Stimulated activated CD8-positive, alpha-beta memory T cell treated with anti-CD3 and anti-CD28 coated beads, Interleukin-7, amount 100 ng/mL, for 4 hours (primary cell): ENCODE data around the gene RGS7.
"Not testable (repeated sequence)": the region's sequence is repeated elsewhere in the genome, so short reads cannot be mapped to it uniquely, and the experiment has no call there.

Experiments
- DNase-seq, 2 donors: peaks; one replicate each; pipeline ENCODE4 v3.0.0-alpha.2; 2020; ENCODE audit warnings: low read depth in 2 of 2

Gene RGS7

GRCh38 chr1:240786880-240787279, 570.1 kb downstream of the RGS7 start:
- DNase-seq, result no peak

DNA sequence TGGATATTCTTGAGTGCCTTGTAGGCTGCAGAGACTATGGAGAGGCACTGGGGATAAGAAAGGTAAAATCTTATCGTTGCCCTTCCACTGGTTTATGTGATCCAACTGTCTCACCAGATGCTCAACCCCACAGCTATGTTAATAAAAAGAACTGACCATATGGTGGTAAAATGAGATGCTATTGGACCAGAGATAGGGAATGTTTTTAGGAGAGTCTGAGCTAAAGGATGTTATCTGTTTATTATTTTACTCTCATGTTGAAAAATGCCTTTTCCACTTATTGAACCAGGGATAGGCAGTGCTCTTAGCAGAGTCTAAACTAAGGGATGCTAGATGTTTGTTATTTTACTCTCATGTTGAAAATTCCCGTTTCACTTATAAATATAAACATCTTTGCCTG, 572.2 kb downstream of the RGS7 start:
- DNase-seq, result no peak

DNA sequence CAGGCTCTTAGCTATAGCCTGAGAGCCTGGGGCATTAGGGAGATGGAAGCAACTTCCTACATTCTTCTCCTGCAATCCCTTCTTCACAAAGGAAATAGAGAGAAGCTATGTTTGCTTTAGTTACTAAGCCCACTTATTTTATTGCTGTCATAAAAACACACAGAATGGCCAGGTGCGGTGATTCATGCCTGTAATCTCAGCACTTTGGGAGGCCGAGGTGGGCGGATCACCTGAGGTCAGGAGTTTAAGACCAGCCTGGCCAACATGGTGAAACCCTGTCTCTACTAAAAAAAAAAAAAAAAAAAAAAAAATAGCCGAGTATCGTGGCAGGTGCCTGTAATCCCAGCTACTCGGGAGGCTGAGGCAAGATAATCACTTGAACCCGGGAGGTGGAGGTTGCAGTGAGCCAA, 573.3 kb downstream of the RGS7 start:
- not testable (repeated sequence) for DNase-seq

- DNase-seq, result no peak
These were observed 580.8 kb downstream of the RGS7 start for GRCh38 chr1:240776237-240776636.

DNA sequence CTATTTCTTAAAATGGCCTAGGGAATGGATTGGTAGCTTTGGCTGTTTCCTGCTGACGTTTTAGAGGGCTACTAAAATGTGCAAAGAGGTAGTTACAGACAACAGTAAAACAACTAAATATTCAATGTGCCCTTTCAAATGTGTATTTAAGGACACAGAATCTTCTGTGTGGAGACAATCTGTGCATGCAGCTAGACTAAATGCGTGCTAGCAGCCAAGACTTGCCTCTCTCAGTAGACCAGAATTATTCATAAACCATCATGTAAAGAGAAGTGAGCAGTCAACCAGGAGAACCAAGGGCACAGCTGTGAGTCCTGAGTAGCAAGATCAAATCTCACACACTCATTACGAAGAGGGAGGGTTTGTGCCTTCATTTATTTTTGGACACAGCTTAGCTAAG, 584.9 kb downstream of the RGS7 start:
- DNase-seq, result no peak

DNA sequence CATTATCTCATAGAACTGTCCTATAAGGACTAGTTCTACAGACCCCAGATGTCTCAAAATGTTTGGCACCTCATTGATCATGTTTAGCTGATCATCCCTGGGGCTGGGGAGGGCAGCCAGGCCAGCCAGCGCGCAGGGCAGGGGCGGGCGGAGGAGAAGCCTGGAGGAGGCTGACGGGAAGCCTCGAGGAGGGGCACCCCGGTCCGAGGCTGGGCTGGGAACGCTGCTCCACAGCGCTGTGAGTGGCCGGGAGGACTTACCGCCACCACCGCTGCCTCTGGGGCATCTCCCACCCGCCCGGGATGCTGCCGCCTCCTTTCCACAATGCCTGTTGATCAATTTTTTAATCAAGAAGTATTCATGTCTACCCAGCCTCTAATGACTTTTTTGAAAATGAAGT, 585.6 kb downstream of the RGS7 start:
- no peak for DNase-seq

DNA sequence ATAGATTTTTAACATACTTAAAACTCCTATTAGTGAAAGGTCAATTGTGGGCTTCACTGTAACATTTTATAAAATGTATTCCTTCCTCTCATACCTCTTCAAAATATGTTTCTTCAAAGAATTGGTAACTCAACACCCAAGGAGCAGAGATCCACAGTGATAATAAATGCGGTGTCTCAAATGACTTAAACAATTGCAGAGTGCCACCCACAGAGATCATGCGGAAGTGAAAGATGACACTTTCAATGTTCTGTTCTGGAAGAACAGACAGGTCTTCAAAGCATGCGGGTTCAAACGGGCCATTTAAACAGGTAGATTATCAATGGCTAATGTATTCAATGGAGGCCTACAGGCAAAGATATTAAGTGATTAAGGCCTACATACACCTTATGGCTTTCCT, 588.0 kb downstream of the RGS7 start:
- DNase-seq, result no peak

DNA sequence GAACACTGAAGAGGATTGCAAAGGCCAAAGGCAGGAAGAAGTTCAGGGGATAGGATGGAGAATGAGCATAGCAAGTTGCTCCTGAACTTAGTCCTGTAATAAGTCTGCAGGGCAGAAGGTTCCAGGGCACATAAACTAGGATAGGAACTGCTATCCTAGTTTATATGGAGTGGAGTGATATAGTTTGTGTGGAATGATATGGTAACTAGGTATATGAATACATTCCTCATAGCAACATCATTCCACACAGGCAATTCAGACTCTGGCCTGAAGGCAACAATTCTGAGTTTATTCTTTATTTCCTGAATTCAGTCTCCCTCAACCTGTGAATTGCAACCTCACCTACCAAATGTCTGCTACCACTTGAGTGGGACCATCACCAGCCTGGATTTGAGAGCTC, 590.2 kb downstream of the RGS7 start:
- no peak for DNase-seq

GRCh38 chr1:240765732-240766363, 591.2 kb downstream of the RGS7 start:
- no peak for DNase-seq

DNA sequence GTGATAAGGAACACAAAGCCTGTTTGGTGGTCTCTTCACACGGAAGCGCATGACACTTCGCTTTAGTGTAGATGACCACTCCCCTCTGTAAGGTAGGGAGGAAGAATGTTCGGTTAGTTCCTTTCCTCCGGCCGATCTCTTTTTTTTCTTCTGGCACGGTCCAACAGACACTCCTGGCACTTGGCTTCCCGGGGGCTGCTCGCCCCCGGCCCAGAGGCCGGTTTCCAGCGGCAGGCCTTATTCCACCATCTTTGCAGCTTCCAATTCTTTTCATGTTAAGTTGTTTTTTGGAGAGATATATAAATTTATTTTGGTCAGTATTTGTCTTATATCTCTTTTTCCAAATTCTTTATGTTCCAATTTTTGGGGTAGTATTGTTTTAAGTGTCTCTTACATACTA, 593.2 kb downstream of the RGS7 start:
- DNase-seq, result no peak

DNA sequence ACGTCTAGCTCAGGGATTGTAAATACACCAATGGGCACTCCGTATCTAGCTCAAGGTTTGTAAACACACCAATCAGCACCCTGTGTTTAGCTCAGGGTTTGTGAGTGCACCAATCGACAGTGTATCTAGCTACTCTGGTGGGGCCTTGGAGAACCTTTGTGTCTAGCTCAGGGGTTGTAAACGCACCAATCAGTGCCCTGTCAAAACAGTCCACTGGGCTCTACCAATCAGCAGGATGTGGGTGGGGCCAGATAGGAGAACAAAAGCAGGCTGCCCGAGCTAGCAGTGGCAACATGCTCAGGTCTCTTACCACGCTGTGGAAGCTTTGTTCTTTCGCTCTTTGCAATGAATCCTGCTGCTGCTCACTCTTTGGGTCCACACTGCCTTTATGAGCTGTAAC, 593.9 kb downstream of the RGS7 start:
- DNase-seq, result not testable (repeated sequence)

DNA sequence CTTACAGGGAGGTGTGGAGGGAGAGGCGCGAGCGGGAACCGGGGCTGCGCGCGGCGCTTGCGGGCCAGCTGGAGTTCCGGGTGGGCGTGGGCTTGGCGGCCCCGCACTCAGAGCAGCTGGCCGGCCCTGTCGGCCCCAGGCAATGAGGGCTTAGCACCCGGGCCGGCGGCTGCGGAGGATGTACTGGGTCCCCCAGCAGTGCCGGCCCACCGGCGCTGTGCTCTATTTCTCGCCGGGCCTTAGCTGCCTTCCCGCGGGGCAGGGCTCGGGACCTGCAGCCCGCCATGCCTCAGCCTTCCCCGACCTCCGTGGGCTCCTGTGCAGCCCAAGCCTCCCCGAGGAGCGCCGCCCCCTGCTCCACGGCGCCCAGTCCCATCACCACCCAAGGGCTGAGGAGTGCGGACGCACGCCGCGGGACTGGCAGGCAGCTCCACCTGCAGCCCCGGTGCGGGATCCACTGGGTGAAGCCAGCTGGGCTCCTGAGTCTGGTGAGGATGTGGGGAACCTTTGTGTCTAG, 594.5 kb downstream of the RGS7 start:
- DNase-seq, result not testable (repeated sequence)

DNA sequence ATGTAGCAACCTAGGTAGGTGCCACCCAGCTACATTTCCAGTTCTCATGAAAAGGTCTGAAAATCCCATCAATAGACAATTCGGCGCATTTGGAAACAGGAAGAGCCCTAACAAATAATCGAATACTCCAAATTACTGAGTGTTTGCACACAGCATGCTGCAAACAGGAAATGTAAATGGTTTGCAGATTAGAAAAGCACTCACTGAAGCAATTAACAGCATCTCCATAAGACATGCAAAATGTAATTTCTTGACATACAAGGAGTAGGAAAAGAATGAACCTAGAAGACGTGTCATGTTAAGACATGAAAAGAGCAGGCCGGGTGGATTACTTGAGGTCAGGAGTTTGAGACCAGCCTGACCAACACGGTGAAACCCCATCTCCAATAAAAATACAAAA, 598.2 kb downstream of the RGS7 start:
- DNase-seq, result not testable (repeated sequence)

DNA sequence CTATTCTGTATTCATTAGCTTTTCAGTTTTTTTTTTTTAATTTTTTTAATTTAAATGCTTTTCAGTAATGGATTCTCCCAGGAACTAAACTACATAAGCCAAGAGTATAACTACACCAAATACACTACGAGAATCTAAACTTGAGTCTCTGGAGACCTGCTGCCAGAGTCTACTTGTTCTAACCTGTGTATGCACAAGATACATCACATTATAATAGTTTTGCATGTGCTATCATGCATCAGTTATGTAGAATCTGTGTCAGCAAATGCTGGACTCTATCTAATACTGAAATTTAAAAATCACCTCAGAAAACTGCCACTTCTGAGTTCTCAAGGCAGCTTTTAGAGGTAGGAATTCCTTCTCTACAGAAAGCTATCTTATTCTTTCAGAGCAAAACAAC, 598.7 kb downstream of the RGS7 start:
- no peak for DNase-seq

- no peak for DNase-seq
These were observed 609.1 kb downstream of the RGS7 start for GRCh38 chr1:240747907-240748306.

DNA sequence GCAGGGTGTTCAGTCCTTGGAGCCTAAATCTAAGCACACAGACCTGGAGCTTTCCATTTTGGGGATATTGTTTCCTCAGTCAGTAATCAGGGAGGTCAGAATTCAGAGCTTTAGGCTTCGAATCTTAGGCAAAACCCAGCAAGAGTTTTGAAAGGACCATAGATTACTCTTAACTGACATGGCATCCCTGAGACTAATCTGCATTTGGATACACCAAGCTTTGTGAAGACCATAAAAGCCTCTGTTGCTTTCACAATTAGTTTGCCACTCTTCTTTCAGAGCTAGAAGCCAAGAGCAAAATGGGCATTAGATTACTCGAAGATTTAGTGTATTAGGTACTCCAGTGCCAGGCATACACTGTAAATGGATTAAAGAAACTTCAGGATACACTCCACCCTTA, 613.3 kb downstream of the RGS7 start:
- no peak for DNase-seq

GRCh38 chr1:240739754-240740153, 617.3 kb downstream of the RGS7 start:
- no peak for DNase-seq

DNA sequence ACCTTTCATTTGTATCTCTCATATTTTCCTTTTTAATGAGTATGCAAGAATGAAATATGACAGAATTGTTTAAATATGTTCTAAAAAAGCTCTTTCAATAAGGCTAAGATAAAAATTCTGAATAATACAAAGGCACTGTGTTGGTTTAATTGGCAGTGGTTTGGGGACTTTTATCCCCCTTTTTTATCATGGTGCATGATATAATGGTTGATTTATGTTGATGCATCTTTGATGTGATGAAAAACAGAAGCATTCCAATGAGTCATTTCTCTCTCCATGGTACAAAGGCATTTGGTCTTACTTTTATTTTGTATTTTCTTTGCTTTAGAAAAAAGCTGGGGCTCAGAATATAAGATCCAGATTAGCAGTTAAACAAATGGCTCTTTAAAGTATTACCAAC, 617.9 kb downstream of the RGS7 start:
- DNase-seq, result no peak

DNA sequence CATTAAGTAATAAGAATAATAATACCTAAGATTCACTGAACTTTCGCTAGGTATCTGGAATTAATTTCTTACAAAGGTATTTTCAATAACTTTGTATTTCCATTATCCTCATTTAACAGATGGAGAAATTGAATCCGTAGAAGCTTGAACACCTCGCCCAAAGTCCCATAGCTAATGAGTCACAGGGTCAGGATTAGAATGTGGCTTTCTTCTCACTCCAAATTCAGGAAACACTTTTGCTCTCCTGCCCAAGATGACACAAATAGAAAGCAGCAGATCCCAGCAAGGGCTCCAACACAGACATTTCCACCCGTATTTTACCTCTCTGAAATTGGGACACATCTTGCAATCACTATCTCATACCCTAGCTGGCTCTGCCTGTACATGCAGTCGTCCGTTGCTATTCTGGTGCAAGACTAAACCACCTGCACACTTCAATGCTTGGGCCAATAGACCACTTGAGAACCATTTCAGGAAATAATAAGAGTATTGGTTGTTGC, 619.2 kb downstream of the RGS7 start:
- no peak for DNase-seq

DNA sequence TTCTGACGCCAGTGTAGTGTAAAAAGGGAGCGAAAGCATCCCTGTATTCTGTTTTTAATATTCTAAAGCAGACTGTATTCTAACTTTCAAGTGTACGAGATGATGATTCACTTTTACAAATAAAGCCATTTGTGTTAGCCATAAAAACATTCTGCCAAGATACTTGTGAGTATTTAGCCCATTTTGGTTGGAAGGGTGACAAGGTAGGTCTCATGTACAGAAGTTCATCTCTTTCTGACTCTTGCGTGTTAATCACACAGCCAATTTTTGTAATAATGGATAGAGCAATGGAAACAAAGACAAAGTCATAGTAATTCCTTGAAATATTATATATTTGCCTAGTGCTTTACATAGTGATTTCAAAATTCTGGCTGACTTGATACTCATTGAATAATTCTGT, 619.7 kb downstream of the RGS7 start:
- no peak for DNase-seq

DNA sequence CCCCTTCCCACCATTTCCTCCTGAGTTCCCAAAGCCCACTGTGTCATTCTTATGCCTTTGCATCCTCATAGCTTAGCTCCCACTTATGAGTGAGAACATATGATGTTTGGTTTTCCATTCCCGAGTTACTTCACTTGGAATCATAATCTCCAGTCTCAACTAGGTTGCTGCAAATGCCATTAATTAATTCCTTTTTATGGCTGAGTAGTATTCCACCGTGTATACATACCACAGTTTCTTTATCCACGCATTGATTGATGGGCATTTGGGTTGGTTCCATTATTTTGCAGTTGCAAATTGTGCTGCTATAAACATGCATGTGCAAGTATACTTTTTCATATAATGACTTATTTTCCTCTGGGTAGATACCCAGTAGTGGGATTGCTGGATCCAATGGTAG, 622.3 kb downstream of the RGS7 start:
- not testable (repeated sequence) for DNase-seq

DNA sequence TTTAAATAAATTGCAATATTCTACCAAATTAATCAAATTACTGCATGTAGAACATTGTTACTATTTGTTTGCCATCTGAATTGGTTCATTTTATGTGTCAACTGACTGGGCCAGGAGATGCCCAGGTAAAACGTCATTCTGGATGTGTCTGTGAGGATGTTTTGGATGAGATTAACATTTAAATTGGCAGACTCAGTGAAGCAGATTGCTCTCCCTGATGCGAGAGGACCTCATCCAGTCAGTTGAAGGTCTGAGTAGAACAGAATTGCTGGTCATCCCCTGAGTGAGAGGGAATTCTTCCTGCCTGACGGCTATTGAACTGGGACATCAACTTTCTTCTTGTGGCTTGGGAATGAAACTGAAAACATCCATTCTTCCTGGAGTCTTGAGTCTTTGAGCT, 623.0 kb downstream of the RGS7 start:
- DNase-seq, result no peak

DNA sequence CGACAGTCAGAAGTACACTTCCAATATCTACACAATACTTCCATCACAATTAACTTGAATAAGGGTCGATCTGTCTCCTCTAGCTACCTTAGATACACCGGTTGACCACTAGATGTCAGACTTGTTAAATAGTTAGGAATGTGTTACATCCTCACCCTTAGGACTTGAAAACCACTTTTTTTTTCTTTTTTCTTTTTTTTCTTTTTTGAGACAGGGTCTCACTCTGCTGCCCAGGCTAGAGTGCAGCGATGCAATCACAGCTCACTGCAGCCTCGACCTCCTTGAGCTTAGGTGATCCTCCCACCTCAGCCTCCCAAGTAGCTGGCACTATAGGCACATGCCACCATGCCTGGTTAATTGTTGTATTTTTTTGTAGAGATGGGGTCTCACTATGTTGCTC, 624.6 kb downstream of the RGS7 start:
- no peak for DNase-seq
